Ovary (tissue), 1 donor: ENCODE data around the gene ENO1.
"Not testable (repeated sequence)": the region's sequence is repeated elsewhere in the genome, so short reads cannot be mapped to it uniquely, and the experiment has no call there.

Experiments
- EP300 ChIP-seq: sonication (generic); formaldehyde crosslinking; IDR thresholded peaks from one replicate; pipeline ENCODE4 v1.6.1; 2017; ENCODE audit warnings: antibody characterized with exemption
- POLR2A ChIP-seq: fragments of 450-650 bp; IDR thresholded peaks from one replicate; pipeline ENCODE4 v1.6.1; 2017; ENCODE audit warnings: antibody characterized with exemption, mild to moderate bottlenecking, moderate library complexity

DNA sequence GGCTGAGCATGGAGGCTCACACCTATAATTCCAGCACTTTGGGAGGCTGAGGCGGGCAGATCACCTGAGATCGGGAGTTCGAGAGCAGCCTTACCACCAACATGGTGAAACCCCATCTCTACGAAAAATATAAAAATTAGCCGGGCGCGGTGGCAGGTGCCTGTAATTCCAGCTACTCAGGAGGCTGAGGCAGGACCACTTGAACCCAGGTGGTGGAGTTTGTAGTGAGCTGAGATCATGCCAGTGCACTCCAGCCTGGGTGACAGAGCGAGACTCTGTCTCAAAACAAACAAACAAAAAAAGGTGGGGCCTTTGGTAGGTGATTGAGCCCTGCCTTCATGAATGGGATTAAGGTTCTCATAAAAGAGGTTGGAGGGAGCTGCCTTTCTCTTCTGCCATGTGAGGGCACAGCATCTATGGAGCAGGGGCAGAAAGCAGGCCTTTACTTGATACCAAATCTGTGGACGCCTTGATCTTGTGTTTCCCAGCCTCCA is 7.6 kb upstream of the ENO1 start:
- TF ChIP-seq POLR2A, EP300: not testable (repeated sequence)
